ENCODE data around the gene ADGRL2.
"Not testable (repeated sequence)": the region's sequence is repeated elsewhere in the genome, so short reads cannot be mapped to it uniquely, and the experiment has no call there.

Gene ADGRL2

GRCh38 chr1:81850495-81850894 is 49.8 kb downstream of the ADGRL2 start:
- DNase-seq: no peak

- no peak for DNase-seq
These were observed 50.5 kb downstream of the ADGRL2 start for GRCh38 chr1:81851217-81851616.

GRCh38 chr1:81852961-81853360 is 52.2 kb downstream of the ADGRL2 start:
- DNase-seq: no peak

- no peak for DNase-seq
These were observed 66.5 kb downstream of the ADGRL2 start for GRCh38 chr1:81867235-81867634.

- DNase-seq: no peak
These were observed 68.6 kb downstream of the ADGRL2 start for GRCh38 chr1:81869307-81869706.

- DNase-seq: not testable (repeated sequence)
These were observed 70.4 kb downstream of the ADGRL2 start for GRCh38 chr1:81871091-81871490.

- no peak for DNase-seq
These were observed 73.2 kb downstream of the ADGRL2 start for GRCh38 chr1:81873946-81874345.

- DNase-seq: no peak
These were observed 73.7 kb downstream of the ADGRL2 start for GRCh38 chr1:81874461-81874860.

- DNase-seq: no peak
These were observed 74.2 kb downstream of the ADGRL2 start for GRCh38 chr1:81874940-81875339.

GRCh38 chr1:81876901-81877733 is 76.4 kb downstream of the ADGRL2 start:
- DNase-seq: no peak

GRCh38 chr1:81877940-81878339 is 77.2 kb downstream of the ADGRL2 start:
- DNase-seq: no peak

GRCh38 chr1:81878538-81878937 is 77.8 kb downstream of the ADGRL2 start:
- DNase-seq: no peak

GRCh38 chr1:81880781-81881180 is 80.0 kb downstream of the ADGRL2 start:
- no peak for DNase-seq

- no peak for DNase-seq
These were observed 84.6 kb downstream of the ADGRL2 start for GRCh38 chr1:81885291-81885690.

GRCh38 chr1:81886292-81886691 is 85.6 kb downstream of the ADGRL2 start:
- not testable (repeated sequence) for DNase-seq

- DNase-seq: no peak
These were observed 86.8 kb downstream of the ADGRL2 start for GRCh38 chr1:81887421-81888144.

GRCh38 chr1:81889166-81889565 is 88.4 kb downstream of the ADGRL2 start:
- DNase-seq: no peak

GRCh38 chr1:81894867-81895266 is 94.1 kb downstream of the ADGRL2 start:
- no peak for DNase-seq

- DNase-seq: no peak
These were observed 98.6 kb downstream of the ADGRL2 start for GRCh38 chr1:81899214-81899821.

- no peak for DNase-seq
These were observed 106.8 kb downstream of the ADGRL2 start for GRCh38 chr1:81907575-81907974.

- DNase-seq: no peak
These were observed 111.6 kb downstream of the ADGRL2 start for GRCh38 chr1:81912383-81912782.

GRCh38 chr1:81915937-81916336 is 115.2 kb downstream of the ADGRL2 start:
- DNase-seq: no peak

GRCh38 chr1:81920245-81920740 is 119.6 kb downstream of the ADGRL2 start:
- no peak for DNase-seq

- DNase-seq: no peak
These were observed 120.2 kb downstream of the ADGRL2 start for GRCh38 chr1:81920886-81921285.
